Keratinocyte (primary cell): ENCODE data around the gene NRP2.

Experiments
- EZH2 ChIP-seq: IDR thresholded peaks from one replicate; pipeline ENCODE4 v1.6.1; 2012; ENCODE audit warnings: inconsistent platforms, mild to moderate bottlenecking, low read length, moderate library complexity
- TF ChIP-seq, protein P1 (sequence below), 3 experiments: IDR thresholded peaks in 1 of 3; conservative IDR thresholded peaks in 1 of 3; optimal IDR thresholded peaks in 1 of 3; 2 replicates in 2 of 3; 3 replicates in 1 of 3; pipeline versions ENCODE3 to v1.5.1; 2011; ENCODE audit warnings: low read length in 3 of 3, mild to moderate bottlenecking in 3 of 3, moderate library complexity in 2 of 3, control low read depth in 1 of 3, inconsistent platforms in 1 of 3; ENCODE audit not compliant: insufficient read depth in 2 of 3; ENCODE audit errors: extremely low read depth in 1 of 3

DNA sequence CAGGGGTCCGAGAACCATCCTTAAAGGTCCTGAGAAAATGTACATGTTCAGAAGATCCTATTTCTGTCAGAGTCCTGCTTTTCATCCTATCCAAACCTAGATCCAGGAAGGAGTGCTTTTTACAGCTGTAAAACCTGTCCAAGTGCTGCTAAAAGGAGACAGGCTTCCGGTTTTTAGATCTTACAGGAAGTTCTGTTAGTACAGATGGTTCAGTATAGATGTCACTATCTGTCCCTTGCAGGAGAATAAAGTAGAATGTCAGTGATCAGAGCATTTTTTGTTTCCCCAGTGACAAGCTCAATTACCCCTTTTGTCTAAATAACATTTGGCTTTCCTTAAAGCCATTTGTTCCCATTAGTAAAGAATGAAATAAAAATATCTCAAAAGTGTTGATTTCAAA lies 98.3 kb downstream of the NRP2 start:
- TF ChIP-seq, protein P1, sequence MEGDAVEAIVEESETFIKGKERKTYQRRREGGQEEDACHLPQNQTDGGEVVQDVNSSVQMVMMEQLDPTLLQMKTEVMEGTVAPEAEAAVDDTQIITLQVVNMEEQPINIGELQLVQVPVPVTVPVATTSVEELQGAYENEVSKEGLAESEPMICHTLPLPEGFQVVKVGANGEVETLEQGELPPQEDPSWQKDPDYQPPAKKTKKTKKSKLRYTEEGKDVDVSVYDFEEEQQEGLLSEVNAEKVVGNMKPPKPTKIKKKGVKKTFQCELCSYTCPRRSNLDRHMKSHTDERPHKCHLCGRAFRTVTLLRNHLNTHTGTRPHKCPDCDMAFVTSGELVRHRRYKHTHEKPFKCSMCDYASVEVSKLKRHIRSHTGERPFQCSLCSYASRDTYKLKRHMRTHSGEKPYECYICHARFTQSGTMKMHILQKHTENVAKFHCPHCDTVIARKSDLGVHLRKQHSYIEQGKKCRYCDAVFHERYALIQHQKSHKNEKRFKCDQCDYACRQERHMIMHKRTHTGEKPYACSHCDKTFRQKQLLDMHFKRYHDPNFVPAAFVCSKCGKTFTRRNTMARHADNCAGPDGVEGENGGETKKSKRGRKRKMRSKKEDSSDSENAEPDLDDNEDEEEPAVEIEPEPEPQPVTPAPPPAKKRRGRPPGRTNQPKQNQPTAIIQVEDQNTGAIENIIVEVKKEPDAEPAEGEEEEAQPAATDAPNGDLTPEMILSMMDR (optimal IDR thresholded peaks at IDR 0.05 in 1 of 3, IDR thresholded peaks at IDR 0.05 in 1 of 3, conservative IDR thresholded peaks at IDR 0.05 in 1 of 3; ENCODE audit: extremely low read depth in 1 of 3, insufficient read depth in 2 of 3, low read length in 3 of 3), result no peak
- TF ChIP-seq EZH2, result no peak
